RWPE1 (cell line): ENCODE measurements around the gene TPPP3.

ENCODE experiments used
- CTCF ChIA-PET: fragments of 350-600 bp; sonication (Branson Sonifier 250); formaldehyde crosslinking; extraction: SDS; loops from one replicate; lab custom pipeline; 2021; lab: Yijun Ruan, JAX
- POLR2A ChIA-PET: fragments of 400-600 bp; formaldehyde crosslinking; extraction: SDS; loops from one replicate; lab custom pipeline; 2020; ENCODE audit warnings: antibody characterized with exemption; ENCODE audit not compliant: low non-redundant PET; lab: Yijun Ruan, JAX
- DNase-seq: peaks from one replicate; pipeline ENCODE4 v3.0.0; 2012; ENCODE audit warnings: low spot score
- H3K27ac ChIP-seq: fragments of 450-650 bp; 2 replicates; pipeline ENCODE4 v1.5.1; 2017
- TF ChIP-seq, protein P1 (sequence below): fragments of 450-650 bp; conservative IDR thresholded peaks from 2 replicates; pipeline ENCODE4 v1.5.1; 2017; ENCODE audit warnings: low read depth, mild to moderate bottlenecking

Gene TPPP3

DNA sequence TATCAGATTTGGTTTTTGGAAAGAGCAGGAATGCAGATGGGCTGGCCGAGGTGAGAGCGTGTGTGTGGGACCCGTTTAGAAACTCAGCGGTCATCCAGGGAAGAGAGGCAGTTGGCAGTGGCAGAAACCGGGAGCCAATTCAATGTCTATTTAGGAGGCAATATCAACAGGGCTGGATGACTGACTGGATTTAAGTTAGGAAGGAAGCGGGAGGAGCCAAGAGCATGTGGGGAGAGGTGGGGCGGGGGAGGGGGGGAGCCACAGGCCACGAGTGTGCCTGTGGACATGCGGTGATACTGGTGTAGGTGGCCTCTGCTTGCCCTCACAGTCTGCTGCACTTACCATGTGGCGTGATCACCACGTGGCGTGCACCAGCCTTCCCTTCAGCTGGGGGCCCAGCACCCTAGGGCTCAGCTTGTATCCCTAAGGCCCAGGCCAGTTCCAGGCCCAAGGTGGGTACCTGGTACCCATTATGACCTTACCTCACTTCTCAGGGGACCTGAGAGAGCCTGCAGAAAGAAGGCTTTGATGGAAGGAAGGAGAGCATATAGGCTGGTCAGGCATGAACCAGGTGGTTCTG, 10.8 kb upstream of the TPPP3 start:
- no peak overlapping the region for H3K27ac ChIP-seq
- ChIA-PET CTCF (interaction anchor here (0.9 kb wide), 1 partner anchor 12 kb away, joined by 6 read pairs; the partner anchor contains the start of gene ZDHHC1), POLR2A (no interaction called here)
- no peak for DNase-seq
- TF ChIP-seq, protein P1, sequence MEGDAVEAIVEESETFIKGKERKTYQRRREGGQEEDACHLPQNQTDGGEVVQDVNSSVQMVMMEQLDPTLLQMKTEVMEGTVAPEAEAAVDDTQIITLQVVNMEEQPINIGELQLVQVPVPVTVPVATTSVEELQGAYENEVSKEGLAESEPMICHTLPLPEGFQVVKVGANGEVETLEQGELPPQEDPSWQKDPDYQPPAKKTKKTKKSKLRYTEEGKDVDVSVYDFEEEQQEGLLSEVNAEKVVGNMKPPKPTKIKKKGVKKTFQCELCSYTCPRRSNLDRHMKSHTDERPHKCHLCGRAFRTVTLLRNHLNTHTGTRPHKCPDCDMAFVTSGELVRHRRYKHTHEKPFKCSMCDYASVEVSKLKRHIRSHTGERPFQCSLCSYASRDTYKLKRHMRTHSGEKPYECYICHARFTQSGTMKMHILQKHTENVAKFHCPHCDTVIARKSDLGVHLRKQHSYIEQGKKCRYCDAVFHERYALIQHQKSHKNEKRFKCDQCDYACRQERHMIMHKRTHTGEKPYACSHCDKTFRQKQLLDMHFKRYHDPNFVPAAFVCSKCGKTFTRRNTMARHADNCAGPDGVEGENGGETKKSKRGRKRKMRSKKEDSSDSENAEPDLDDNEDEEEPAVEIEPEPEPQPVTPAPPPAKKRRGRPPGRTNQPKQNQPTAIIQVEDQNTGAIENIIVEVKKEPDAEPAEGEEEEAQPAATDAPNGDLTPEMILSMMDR: no peak

DNA sequence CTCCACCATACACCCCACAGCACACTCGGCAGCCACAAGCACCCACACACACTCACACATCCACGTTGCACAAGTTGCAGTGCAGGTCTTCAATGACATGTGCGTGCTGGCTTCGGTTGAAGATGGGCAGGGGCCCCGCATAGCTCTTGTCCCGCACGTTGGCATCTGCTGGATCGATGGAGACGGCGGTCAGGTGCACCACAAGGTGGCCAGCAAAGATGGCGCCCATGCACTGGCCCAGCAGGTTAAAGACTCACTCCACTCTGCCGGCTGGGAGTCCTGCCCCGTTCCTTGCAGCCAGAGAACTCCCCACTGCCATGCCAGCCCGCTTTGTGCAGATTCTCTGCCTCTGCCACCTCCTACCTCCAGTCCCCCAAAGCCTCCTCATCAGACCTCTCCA, 7.6 kb upstream of the TPPP3 start:
- ChIA-PET CTCF (no interaction called here), POLR2A (no interaction called here)
- no peak overlapping the region for H3K27ac ChIP-seq
- TF ChIP-seq, protein P1: no peak
- DNase-seq: no peak

DNA sequence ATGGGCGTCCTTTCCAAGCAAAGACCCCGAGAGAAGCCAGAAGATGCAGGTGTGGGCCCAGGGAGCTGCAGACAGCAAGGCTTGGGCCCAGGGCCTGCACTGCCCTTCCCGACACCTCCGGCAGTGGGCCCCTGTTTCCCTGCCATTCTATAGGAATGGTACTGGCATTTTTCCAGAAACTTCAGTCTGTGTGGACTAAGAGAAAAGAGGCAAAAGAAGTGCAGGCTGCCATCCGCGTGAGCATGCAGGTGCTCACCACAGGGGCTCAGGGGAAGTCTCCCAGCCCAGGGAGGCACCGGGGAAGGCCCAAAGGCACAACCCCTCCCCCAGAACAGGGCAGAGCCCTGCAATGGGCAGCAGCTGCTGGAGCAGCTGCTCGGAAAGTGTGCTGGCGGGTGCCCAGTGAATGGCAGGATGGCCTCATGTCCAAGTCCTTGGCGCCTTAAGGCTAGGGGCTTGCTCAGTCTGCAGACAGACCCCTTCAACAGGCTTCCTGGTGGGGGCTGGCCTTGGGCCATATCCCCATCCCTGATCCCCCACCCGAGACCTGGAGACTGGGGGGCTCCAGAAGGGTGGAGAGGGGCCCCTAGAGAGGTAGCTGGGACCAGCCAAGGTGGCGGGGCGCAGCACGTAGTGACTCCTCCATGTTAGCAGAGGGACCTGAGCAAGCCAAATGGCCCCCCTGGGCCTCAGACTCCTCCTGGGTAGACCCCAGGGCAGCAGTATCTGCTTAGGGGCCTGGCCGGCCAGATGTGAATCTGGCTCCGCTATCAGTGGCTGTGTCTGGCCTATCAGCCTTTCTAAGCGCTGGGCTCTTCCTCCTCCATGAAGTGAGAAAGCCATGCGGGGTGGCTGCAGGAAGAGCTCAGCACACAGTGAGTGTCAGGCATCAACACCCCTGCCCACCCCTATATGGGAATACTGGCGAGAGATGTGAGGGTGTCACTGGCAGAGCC, 6.7 kb upstream of the TPPP3 start:
- TF ChIP-seq, protein P1: peak; percentile 47; the same call in 1 of the 2 replicates
- ChIA-PET POLR2A (interaction anchor here (0.5 kb wide), 1 partner anchor 372 kb away, joined by 10 read pairs; no protein-coding TSS in a partner anchor), CTCF (interaction anchor here (0.6 to 1.5 kb wide), 4 partner anchors 28 to 187 kb away, joined by 3 to 4 read pairs (median 3); no protein-coding TSS in a partner anchor)
- no peak overlapping the region for H3K27ac ChIP-seq
- DNase-seq: no peak

DNA sequence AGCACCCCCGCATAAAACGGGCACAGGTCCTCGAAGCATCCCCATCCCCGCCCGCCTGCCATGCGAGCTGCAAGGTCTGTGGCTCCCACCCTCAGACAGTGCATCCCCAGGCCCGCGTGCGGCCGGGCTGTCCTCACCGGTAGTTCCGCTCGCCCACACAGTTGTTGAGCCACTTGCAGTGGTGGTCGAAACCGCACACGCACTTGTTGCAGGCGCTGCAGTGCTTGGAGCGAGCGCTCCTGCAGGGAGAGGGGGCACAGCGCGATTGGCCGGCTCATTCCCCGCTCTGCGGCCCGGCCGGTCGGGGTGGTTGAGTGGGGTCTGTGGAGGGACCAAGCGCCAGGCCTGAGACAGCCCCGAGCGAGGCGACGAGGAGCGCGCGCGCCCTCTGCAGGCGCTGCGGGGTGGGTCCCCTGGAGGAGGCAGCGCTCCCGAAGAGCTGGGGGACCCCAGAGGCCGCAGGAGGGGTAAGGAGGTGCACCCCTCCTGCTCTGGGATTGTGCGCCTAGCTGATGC, 6.0 kb upstream of the TPPP3 start:
- TF ChIP-seq, protein P1: peak; percentile 81
- no peak overlapping the region for H3K27ac ChIP-seq
- ChIA-PET POLR2A (interaction anchor here (0.5 kb wide), 1 partner anchor 371 kb away, joined by 10 read pairs; no protein-coding TSS in a partner anchor), CTCF (interaction anchor here (0.6 to 1.5 kb wide), 6 partner anchors 9 to 187 kb away, joined by 3 to 5 read pairs (median 4); no protein-coding TSS in a partner anchor)
- no peak for DNase-seq

DNA sequence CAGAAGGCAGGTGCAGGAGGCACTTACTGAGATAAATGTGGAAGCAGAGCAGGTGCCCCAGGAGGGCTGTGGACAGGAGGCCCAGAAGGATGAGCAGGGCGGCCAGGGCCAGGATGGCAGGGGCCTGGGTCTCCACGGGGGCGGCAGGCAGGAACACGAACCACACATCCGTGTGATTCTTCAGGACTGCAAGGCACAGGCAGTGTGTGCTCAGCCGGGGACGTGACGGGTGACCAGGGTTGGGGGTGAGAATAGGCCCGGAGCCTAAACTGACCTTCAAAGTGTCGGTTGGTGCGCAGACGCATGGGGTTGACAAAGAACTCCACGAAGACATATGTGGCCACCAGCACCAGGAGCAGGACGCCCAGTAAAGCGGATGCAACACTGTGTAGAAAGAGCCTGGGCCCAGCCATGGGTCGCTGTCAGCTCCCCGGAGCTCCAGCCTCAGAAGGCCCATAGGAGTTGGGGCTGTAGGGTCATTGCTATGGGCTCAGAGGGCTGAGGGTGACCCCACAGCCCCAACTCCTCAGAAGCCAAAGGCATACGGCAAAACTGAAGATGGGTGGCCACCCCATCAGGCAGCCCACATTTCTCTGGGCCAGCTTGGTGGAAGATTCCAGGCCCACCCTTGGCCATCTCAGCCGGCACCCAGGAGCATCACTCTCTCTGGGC, 5.4 kb upstream of the TPPP3 start:
- CTCF ChIA-PET: interaction anchor here (0.5 to 1.5 kb wide), 4 partner anchors 10 to 169 kb away, joined by 3 to 5 read pairs (median 4); no protein-coding TSS in a partner anchor
- POLR2A ChIA-PET: no interaction called here
- no peak overlapping the region for H3K27ac ChIP-seq
- DNase-seq: no peak
- TF ChIP-seq, protein P1: no peak
